OCI-LY7 (cell line): Measurements from ENCODE around the gene NBEAL2. TPM values are rescaled to one million over a fixed set of nuclear protein-coding genes. Genes with fewer than 3 reads are reported as not detected.

Experiments used
- BruUV-seq: library from RNA; stranded (reverse); fragments of 400-500 nt; replicated peaks from 2 replicates; lab custom pipeline; 2021; lab: Mats Ljungman, UMichigan
- CTCF ChIA-PET: fragments of 300-600 bp; sonication (Branson Sonifier 250); formaldehyde crosslinking; loops from one replicate; lab custom pipeline; 2022; ENCODE audit warnings: antibody characterized with exemption; ENCODE audit not compliant: unreplicated experiment; lab: Charles Lee
- POLR2A ChIA-PET: fragments of 300-600 bp; sonication (Branson Sonifier 250); formaldehyde crosslinking; loops from one replicate; lab custom pipeline; 2022; ENCODE audit warnings: antibody characterized with exemption; lab: Charles Lee
- DNase-seq: peaks from one replicate; pipeline ENCODE4 v3.0.0-alpha.2; 2015; ENCODE audit warnings: low spot score
- H2AFZ ChIP-seq: fragments of 200-600 bp; sonication (generic), shearing (Covaris generic); 2 replicates; pipeline ENCODE4 v1.6.1; 2014; ENCODE audit warnings: mild to moderate bottlenecking, antibody characterized with exemption, low read length, moderate library complexity
- H3K27ac ChIP-seq: fragments of 200-600 bp; sonication (generic); 2 replicates; pipeline ENCODE4 v1.5.1; 2014; ENCODE audit warnings: mixed run types, low read depth, mild to moderate bottlenecking, moderate library complexity, low read length, inconsistent platforms; ENCODE audit not compliant: poor library complexity, severe bottlenecking
- H3K36me3 ChIP-seq: fragments of 200-600 bp; sonication (generic); 2 replicates; pipeline ENCODE4 v1.6.1; 2014; ENCODE audit warnings: mild to moderate bottlenecking, antibody characterized with exemption, low read length, moderate library complexity, mixed read lengths; ENCODE audit not compliant: insufficient read depth
- H3K4me1 ChIP-seq: fragments of 200-600 bp; sonication (generic); 2 replicates; pipeline ENCODE4 v1.5.1; 2014; ENCODE audit warnings: mild to moderate bottlenecking, low read length; ENCODE audit not compliant: insufficient read depth, poor library complexity, severe bottlenecking
- H3K4me2 ChIP-seq: fragments of 200-600 bp; sonication (generic); 2 replicates; pipeline ENCODE4 v1.6.1; 2014; ENCODE audit warnings: mild to moderate bottlenecking, low read length
- H3K4me3 ChIP-seq: fragments of 200-600 bp; sonication (generic); 2 replicates; pipeline ENCODE4 v1.5.1; 2014; ENCODE audit warnings: mild to moderate bottlenecking, low read depth, low read length; ENCODE audit not compliant: poor library complexity, severe bottlenecking
- H3K79me2 ChIP-seq: fragments of 200-600 bp; sonication (generic); 2 replicates; pipeline ENCODE4 v1.6.1; 2016; ENCODE audit warnings: low read depth, mild to moderate bottlenecking, low read length, moderate library complexity, mixed read lengths; ENCODE audit not compliant: insufficient read depth
- H3K9me2 ChIP-seq: fragments of 200-600 bp; sonication (generic); 2 replicates; pipeline ENCODE4 v1.6.1; 2016; ENCODE audit warnings: mild to moderate bottlenecking, low read length, mixed read lengths; ENCODE audit not compliant: insufficient read depth
- H3K9me3 ChIP-seq: fragments of 200-600 bp; sonication (generic); 2 replicates; pipeline ENCODE4 v1.6.1; 2014; ENCODE audit warnings: mild to moderate bottlenecking, mixed run types, low read length, mixed read lengths
- H4K20me1 ChIP-seq: fragments of 200-600 bp; sonication (generic); 2 replicates; pipeline ENCODE4 v1.6.1; 2014; ENCODE audit warnings: mild to moderate bottlenecking, antibody characterized with exemption, low read length, moderate library complexity, mixed read lengths; ENCODE audit not compliant: insufficient read depth
- CTCF ChIP-seq: fragments of 200-600 bp; sonication (generic); conservative IDR thresholded peaks from 2 replicates; pipeline ENCODE4 v1.5.1; 2014; ENCODE audit warnings: mild to moderate bottlenecking, antibody characterized with exemption, low read length, moderate library complexity, mixed read lengths
- EZH2phosphoT487 ChIP-seq: fragments of 200-600 bp; sonication (generic); IDR thresholded peaks from 2 replicates; pipeline ENCODE4 v1.6.1; 2018; ENCODE audit warnings: low read depth, borderline replicate concordance, mild to moderate bottlenecking, mixed run types, antibody characterized with exemption, low read length, moderate library complexity, mixed read lengths
- intact Hi-C: fragments of 100-400 bp; cut with micrococcal nuclease; formaldehyde crosslinking; loops from one replicate; pipeline ENCODE4 v1.10.0; 2022; ENCODE audit not compliant: unreplicated experiment
- total RNA-seq, 2 experiments: library from RNA; depleted of rRNA in 1 of 2; stranded (reverse); fragments of >200 nt in 1 of 2; shearing (Covaris generic) in 1 of 2; gene quantifications; 2 replicates each; pipeline ENCODE4 v1.2.3, GENCODE V29; 2014 to 2022

NBEAL2 gene
- total RNA-seq, 2 experiments from 2014 or later, result 74.9 to 149 TPM

- TF ChIP-seq CTCF (no peak), EZH2phosphoT487 (no peak)
- H4K20me1 ChIP-seq, result peaks cover 39% of the 10 kb centered on the region
Observed at GRCh38 chr3:46960081-46960701, 19.3 kb upstream of the NBEAL2 start.

GRCh38 chr3:46960835-46961234, 18.6 kb upstream of the NBEAL2 start:
- Histone ChIP-seq H3K9me3 (0 out of 2 replicates have a peak, but pooled peaks cover 6% of the 10 kb centered on the region), H3K36me3 (peaks cover 71% of the 10 kb centered on the region), H3K79me2 (peaks cover 87% of the 10 kb centered on the region), H2AFZ (no peak overlapping the region), H3K4me3 (no peak overlapping the region), H3K4me2 (peak overlapping the region; percentile 25; the same call in 1 of the 2 replicates), H3K9me2 (no peaks in the 10 kb centered on the region), H3K27ac (peak overlapping the region; percentile 23), H3K4me1 (peaks cover 72% of the 10 kb centered on the region), H4K20me1 (peaks cover 35% of the 10 kb centered on the region)
- CTCF ChIA-PET, result no interaction called here
- intact Hi-C loops, result no loop called here
- TF ChIP-seq CTCF (no peak), EZH2phosphoT487 (no peak)
- POLR2A ChIA-PET, result no interaction called here
- BruUV-seq, result no TSS peak
- DNase-seq, result no peak

More at GRCh38 chr3:46960081-46960701, 19.3 kb upstream of the NBEAL2 start:
- H3K27ac ChIP-seq, result peak overlapping the region; percentile 23
- H3K79me2 ChIP-seq, result peaks cover 87% of the 10 kb centered on the region
- no peak overlapping the region for H2AFZ ChIP-seq
- H3K9me2 ChIP-seq, result no peaks in the 10 kb centered on the region
- DNase-seq, result no peak
- H3K36me3 ChIP-seq, result peaks cover 71% of the 10 kb centered on the region
- POLR2A ChIA-PET, result interaction anchor here (1.1 to 4.6 kb wide), 4 partner anchors 11 to 414 kb away, joined by 4 to 26 read pairs (median 10); no protein-coding TSS in a partner anchor
- BruUV-seq, result no TSS peak
- 0 out of 2 replicates have a peak, but pooled peaks cover 6% of the 10 kb centered on the region for H3K9me3 ChIP-seq
- no peak overlapping the region for H3K4me3 ChIP-seq
- H3K4me2 ChIP-seq, result peak overlapping the region; percentile 25; the same call in 1 of the 2 replicates
- CTCF ChIA-PET, result no interaction called here
- peaks cover 76% of the 10 kb centered on the region for H3K4me1 ChIP-seq
- intact Hi-C loops, result no loop called here

GRCh38 chr3:46962427-46962826, 17.0 kb upstream of the NBEAL2 start:
- DNase-seq, result no peak
- no peaks in the 10 kb centered on the region for H3K9me2 ChIP-seq
- H3K4me3 ChIP-seq, result no peak overlapping the region
- no peak overlapping the region for H3K27ac ChIP-seq
- TF ChIP-seq CTCF (no peak), EZH2phosphoT487 (no peak)
- BruUV-seq, result no TSS peak
- H4K20me1 ChIP-seq, result peaks cover 44% of the 10 kb centered on the region
- H2AFZ ChIP-seq, result no peak overlapping the region
- H3K36me3 ChIP-seq, result peaks cover 76% of the 10 kb centered on the region
- peaks cover 87% of the 10 kb centered on the region for H3K79me2 ChIP-seq
- 0 out of 2 replicates have a peak, but pooled peaks cover 6% of the 10 kb centered on the region for H3K9me3 ChIP-seq
- no peak overlapping the region for H3K4me2 ChIP-seq
- peaks cover 66% of the 10 kb centered on the region for H3K4me1 ChIP-seq
- ChIA-PET POLR2A (no interaction called here), CTCF (interaction anchor here (0.5 kb wide), 1 partner anchor 418 kb away, joined by 3 read pairs; no protein-coding TSS in a partner anchor)
- intact Hi-C loops, result no loop called here
